GM12878 (cell line): ENCODE measurements around the gene RNPS1. TPM values are rescaled to one million over a fixed set of nuclear protein-coding genes. Genes with fewer than 3 reads are reported as not detected.

Experiments used
- ATF3 ChIP-seq: IDR thresholded peaks from 2 replicates; pipeline ENCODE4 v1.6.1; 2011; ENCODE audit warnings: low read depth, mild to moderate bottlenecking, low read length, moderate library complexity, borderline replicate concordance; ENCODE audit errors: extremely low read depth
- BMI1 ChIP-seq: fragments of 450-650 bp; IDR thresholded peaks from 2 replicates; pipeline ENCODE4 v1.6.1; 2016; ENCODE audit warnings: mild to moderate bottlenecking, moderate library complexity, borderline replicate concordance
- CBX3 ChIP-seq: fragments of 200-600 bp; sonication (generic); IDR thresholded peaks from 2 replicates; pipeline ENCODE4 v1.6.1; 2016; ENCODE audit warnings: low read depth, borderline replicate concordance
- CEBPB ChIP-seq, 2 experiments: fragments of 150-350 bp in 1 of 2; IDR thresholded peaks; 2 replicates each; pipeline ENCODE4 v1.6.1; 2012 to 2014; ENCODE audit warnings: low read depth in 2 of 2, low read length in 2 of 2, borderline replicate concordance in 1 of 2, inconsistent platforms in 1 of 2
- CREB1 ChIP-seq: IDR thresholded peaks from 2 replicates; pipeline ENCODE4 v1.6.1; 2012; ENCODE audit warnings: low read depth, mild to moderate bottlenecking, inconsistent platforms
- GATAD2B ChIP-seq: fragments of 450-650 bp; conservative IDR thresholded peaks from 2 replicates; pipeline ENCODE4 v1.6.1; 2017; ENCODE audit warnings: low read depth, mild to moderate bottlenecking, moderate library complexity
- HCFC1 ChIP-seq: fragments of 150-350 bp; IDR thresholded peaks from 2 replicates; pipeline ENCODE4 v1.6.1; 2014; ENCODE audit warnings: low read length
- IKZF1 ChIP-seq: fragments of 450-650 bp; conservative IDR thresholded peaks from 2 replicates; pipeline ENCODE4 v1.6.1; 2017; ENCODE audit warnings: antibody characterized with exemption, mild to moderate bottlenecking
- MTA2 ChIP-seq: fragments of 450-650 bp; IDR thresholded peaks from 2 replicates; pipeline ENCODE4 v1.6.1; 2016; ENCODE audit warnings: low read depth, mild to moderate bottlenecking, moderate library complexity
- NR2C1 ChIP-seq: fragments of 450-650 bp; IDR thresholded peaks from 2 replicates; pipeline ENCODE4 v1.6.1; 2017; ENCODE audit warnings: antibody characterized with exemption, mild to moderate bottlenecking, moderate library complexity
- PKNOX1 ChIP-seq: fragments of 450-650 bp; IDR thresholded peaks from 2 replicates; pipeline ENCODE4 v1.6.1; 2016; ENCODE audit warnings: mild to moderate bottlenecking
- POLR2AphosphoS2 ChIP-seq: IDR thresholded peaks from 2 replicates; pipeline ENCODE4 v1.6.1; 2011; ENCODE audit warnings: low read depth, mild to moderate bottlenecking, low read length, improper control_type of control experiment, moderate library complexity
- RBBP5 ChIP-seq: fragments of 200-600 bp; sonication (generic); conservative IDR thresholded peaks from 2 replicates; pipeline ENCODE4 v1.6.1; 2016
- RUNX3 ChIP-seq: IDR thresholded peaks from 2 replicates; pipeline ENCODE4 v1.6.1; 2012; ENCODE audit warnings: low read length, inconsistent platforms
- SIN3A ChIP-seq: IDR thresholded peaks from 2 replicates; pipeline ENCODE4 v1.6.1; 2012; ENCODE audit warnings: low read depth, low read length, improper control_type of control experiment
- SMARCA5 ChIP-seq: fragments of 450-650 bp; IDR thresholded peaks from 2 replicates; pipeline ENCODE4 v1.6.1; 2017; ENCODE audit warnings: mild to moderate bottlenecking
- SRF ChIP-seq, 2 experiments: IDR thresholded peaks; 2 replicates each; pipeline ENCODE4 v1.6.1; 2011; ENCODE audit warnings: low read depth in 2 of 2, low read length in 2 of 2, mild to moderate bottlenecking in 1 of 2, moderate library complexity in 1 of 2
- YBX1 ChIP-seq: fragments of 450-650 bp; IDR thresholded peaks from 2 replicates; pipeline ENCODE4 v1.6.1; 2016; ENCODE audit warnings: antibody characterized with exemption
- polyA plus RNA-seq, 11 experiments: library from polyadenylated mRNA; depleted of rRNA in 4 of 11; unstranded in 6 of 11; stranded (reverse) in 5 of 11; fragments of >200 nt; fragmentation: Nextera tagmentation in 4 of 11; fragmentation: Illumina TruSeq in 1 of 11; extraction: Ambion mirVana in 4 of 11; extraction: Trizol in 1 of 11; gene quantifications; 1 replicate in 1 of 11; 2 replicates in 10 of 11; pipeline versions ENCODE4 v1.2.1 to v1.2.3, GENCODE V29; 2011 to 2016; ENCODE audit warnings: inconsistent platforms in 2 of 11, missing spikeins in 2 of 11, low read depth in 1 of 11
- total RNA-seq, 4 experiments: library from RNA; depleted of rRNA in 3 of 4; stranded (reverse); fragments of >200 nt in 3 of 4; fragmentation: Illumina TruSeq in 1 of 4; extraction: Trizol in 1 of 4; gene quantifications; 2 replicates each; pipeline versions ENCODE4 v1.2.1 to v1.2.3, GENCODE V29; 2013 to 2021
- TF ChIP-seq, protein P1 (sequence below), 3 experiments: IDR thresholded peaks in 2 of 3; conservative IDR thresholded peaks in 1 of 3; 2 replicates each; pipeline ENCODE4 v1.5.1; 2011; ENCODE audit warnings: low read depth in 3 of 3, low read length in 3 of 3, mild to moderate bottlenecking in 3 of 3, control low read depth in 2 of 3, moderate library complexity in 2 of 3, inconsistent platforms in 1 of 3, mixed read lengths in 1 of 3; ENCODE audit not compliant: control insufficient read depth in 2 of 3, insufficient read depth in 1 of 3; ENCODE audit errors: extremely low read depth in 1 of 3
- TF ChIP-seq, protein P2 (sequence below): fragments of 450-650 bp; IDR thresholded peaks from 2 replicates; pipeline ENCODE4 v1.6.1; 2016; ENCODE audit warnings: mild to moderate bottlenecking, moderate library complexity, borderline replicate concordance
- TF ChIP-seq, protein P3 (sequence below): fragments of 450-650 bp; IDR thresholded peaks from 2 replicates; pipeline ENCODE4 v1.6.1; 2017; ENCODE audit warnings: mild to moderate bottlenecking

The RNPS1 gene
- total and polyA plus RNA-seq, 10 of the 15 experiments (the other 5 are each of a cell fraction or from before 2014, with no cell fraction given): 38.2 to 359 (median 188) TPM

- peak; percentile 91 for TF ChIP-seq ATF3
- TF ChIP-seq POLR2AphosphoS2: peak; percentile 88; the same call in 1 of the 2 replicates
- TF ChIP-seq, protein P1, sequence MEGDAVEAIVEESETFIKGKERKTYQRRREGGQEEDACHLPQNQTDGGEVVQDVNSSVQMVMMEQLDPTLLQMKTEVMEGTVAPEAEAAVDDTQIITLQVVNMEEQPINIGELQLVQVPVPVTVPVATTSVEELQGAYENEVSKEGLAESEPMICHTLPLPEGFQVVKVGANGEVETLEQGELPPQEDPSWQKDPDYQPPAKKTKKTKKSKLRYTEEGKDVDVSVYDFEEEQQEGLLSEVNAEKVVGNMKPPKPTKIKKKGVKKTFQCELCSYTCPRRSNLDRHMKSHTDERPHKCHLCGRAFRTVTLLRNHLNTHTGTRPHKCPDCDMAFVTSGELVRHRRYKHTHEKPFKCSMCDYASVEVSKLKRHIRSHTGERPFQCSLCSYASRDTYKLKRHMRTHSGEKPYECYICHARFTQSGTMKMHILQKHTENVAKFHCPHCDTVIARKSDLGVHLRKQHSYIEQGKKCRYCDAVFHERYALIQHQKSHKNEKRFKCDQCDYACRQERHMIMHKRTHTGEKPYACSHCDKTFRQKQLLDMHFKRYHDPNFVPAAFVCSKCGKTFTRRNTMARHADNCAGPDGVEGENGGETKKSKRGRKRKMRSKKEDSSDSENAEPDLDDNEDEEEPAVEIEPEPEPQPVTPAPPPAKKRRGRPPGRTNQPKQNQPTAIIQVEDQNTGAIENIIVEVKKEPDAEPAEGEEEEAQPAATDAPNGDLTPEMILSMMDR (IDR thresholded peaks at IDR 0.05 in 2 of 3, conservative IDR thresholded peaks at IDR 0.05 in 1 of 3; ENCODE audit: control insufficient read depth in 2 of 3, extremely low read depth in 1 of 3, insufficient read depth in 1 of 3, low read depth in 3 of 3, low read length in 3 of 3): no peak
- TF ChIP-seq NR2C1: peak; percentile 41; the same call in 1 of the 2 replicates
- TF ChIP-seq SMARCA5: 0 out of 2 replicates have a peak, but pooled peaks have one; percentile 52
- peak; percentile 85 for TF ChIP-seq GATAD2B
- no peak for TF ChIP-seq RBBP5
- peak; percentile 64 for TF ChIP-seq IKZF1
- peak; percentile 79 to 89; a peak in 3 of 4 replicates for TF ChIP-seq SRF (IDR thresholded peaks at IDR 0.05; ENCODE audit: low read depth in 2 of 2, low read length in 2 of 2)
- TF ChIP-seq CREB1: peak; percentile 97
- peak; percentile 68 for TF ChIP-seq HCFC1
- TF ChIP-seq, protein P2, sequence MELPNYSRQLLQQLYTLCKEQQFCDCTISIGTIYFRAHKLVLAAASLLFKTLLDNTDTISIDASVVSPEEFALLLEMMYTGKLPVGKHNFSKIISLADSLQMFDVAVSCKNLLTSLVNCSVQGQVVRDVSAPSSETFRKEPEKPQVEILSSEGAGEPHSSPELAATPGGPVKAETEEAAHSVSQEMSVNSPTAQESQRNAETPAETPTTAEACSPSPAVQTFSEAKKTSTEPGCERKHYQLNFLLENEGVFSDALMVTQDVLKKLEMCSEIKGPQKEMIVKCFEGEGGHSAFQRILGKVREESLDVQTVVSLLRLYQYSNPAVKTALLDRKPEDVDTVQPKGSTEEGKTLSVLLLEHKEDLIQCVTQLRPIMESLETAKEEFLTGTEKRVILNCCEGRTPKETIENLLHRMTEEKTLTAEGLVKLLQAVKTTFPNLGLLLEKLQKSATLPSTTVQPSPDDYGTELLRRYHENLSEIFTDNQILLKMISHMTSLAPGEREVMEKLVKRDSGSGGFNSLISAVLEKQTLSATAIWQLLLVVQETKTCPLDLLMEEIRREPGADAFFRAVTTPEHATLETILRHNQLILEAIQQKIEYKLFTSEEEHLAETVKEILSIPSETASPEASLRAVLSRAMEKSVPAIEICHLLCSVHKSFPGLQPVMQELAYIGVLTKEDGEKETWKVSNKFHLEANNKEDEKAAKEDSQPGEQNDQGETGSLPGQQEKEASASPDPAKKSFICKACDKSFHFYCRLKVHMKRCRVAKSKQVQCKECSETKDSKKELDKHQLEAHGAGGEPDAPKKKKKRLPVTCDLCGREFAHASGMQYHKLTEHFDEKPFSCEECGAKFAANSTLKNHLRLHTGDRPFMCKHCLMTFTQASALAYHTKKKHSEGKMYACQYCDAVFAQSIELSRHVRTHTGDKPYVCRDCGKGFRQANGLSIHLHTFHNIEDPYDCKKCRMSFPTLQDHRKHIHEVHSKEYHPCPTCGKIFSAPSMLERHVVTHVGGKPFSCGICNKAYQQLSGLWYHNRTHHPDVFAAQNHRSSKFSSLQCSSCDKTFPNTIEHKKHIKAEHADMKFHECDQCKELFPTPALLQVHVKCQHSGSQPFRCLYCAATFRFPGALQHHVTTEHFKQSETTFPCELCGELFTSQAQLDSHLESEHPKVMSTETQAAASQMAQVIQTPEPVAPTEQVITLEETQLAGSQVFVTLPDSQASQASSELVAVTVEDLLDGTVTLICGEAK: peak; percentile 30; the same call in 1 of the 2 replicates
- TF ChIP-seq RUNX3: 0 out of 2 replicates have a peak, but pooled peaks have one; percentile 42
- TF ChIP-seq CBX3: no peak
- TF ChIP-seq, protein P3, sequence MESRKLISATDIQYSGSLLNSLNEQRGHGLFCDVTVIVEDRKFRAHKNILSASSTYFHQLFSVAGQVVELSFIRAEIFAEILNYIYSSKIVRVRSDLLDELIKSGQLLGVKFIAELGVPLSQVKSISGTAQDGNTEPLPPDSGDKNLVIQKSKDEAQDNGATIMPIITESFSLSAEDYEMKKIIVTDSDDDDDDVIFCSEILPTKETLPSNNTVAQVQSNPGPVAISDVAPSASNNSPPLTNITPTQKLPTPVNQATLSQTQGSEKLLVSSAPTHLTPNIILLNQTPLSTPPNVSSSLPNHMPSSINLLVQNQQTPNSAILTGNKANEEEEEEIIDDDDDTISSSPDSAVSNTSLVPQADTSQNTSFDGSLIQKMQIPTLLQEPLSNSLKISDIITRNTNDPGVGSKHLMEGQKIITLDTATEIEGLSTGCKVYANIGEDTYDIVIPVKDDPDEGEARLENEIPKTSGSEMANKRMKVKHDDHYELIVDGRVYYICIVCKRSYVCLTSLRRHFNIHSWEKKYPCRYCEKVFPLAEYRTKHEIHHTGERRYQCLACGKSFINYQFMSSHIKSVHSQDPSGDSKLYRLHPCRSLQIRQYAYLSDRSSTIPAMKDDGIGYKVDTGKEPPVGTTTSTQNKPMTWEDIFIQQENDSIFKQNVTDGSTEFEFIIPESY: no peak
- TF ChIP-seq CEBPB (IDR thresholded peaks at IDR 0.05; ENCODE audit: borderline replicate concordance in 1 of 2, low read depth in 2 of 2, low read length in 2 of 2): peak in 1 of 2 experiments; percentile 56; a peak in 1 of 4 replicates
- peak; percentile 70; the same call in 1 of the 2 replicates for TF ChIP-seq SIN3A
- TF ChIP-seq YBX1: no peak
- peak; percentile 99 for TF ChIP-seq BMI1
- peak; percentile 99 for TF ChIP-seq PKNOX1
- no peak for TF ChIP-seq MTA2
These were observed 44.5 kb downstream of the RNPS1 start, which contains the start of gene E4F1 (continued) for GRCh38 chr16:2223221-2223941.
